ENCODE measurements around the gene LYL1. TPM values are rescaled to one million over a fixed set of nuclear protein-coding genes. Genes with fewer than 3 reads are reported as not detected.

The LYL1 gene
- total RNA-seq, 2 donors from 2014 or later, result 3.6 to 4.5 TPM

- H3K36me3 ChIP-seq, result no peaks in the 10 kb centered on the region
- H3K9me3 ChIP-seq, result no peaks in the 10 kb centered on the region
- H3K27me3 ChIP-seq, result no peaks in the 10 kb centered on the region
- peak overlapping the region in 1 of 2 donors; percentile 53 for H3K9ac ChIP-seq (ENCODE audit: low read depth in 2 of 2, low read length in 2 of 2)
- H3K4me3 ChIP-seq, result no peak overlapping the region
- peaks cover 22% of the 10 kb centered on the region for H3K4me1 ChIP-seq
- intact Hi-C loops (cut with DNase I), result no loop called here
- TF ChIP-seq CTCF (IDR thresholded peaks at IDR 0.05), result no peak
- no peak overlapping the region for H3K27ac ChIP-seq
- peak; percentile 84 for DNase-seq
Measured at GRCh38 chr19:13051557-13052165, 51.0 kb downstream of the LYL1 start.

- intact Hi-C loops (cut with DNase I), result no loop called here
- no peak for TF ChIP-seq CTCF (IDR thresholded peaks at IDR 0.05)
- no peak overlapping the region for H3K9ac ChIP-seq (ENCODE audit: low read depth in 2 of 2, low read length in 2 of 2)
- no peaks in the 10 kb centered on the region for H3K36me3 ChIP-seq
- peaks cover 16% of the 10 kb centered on the region for H3K4me1 ChIP-seq
- no peaks in the 10 kb centered on the region for H3K9me3 ChIP-seq
- H3K27me3 ChIP-seq, result no peaks in the 10 kb centered on the region
- no peak overlapping the region for H3K4me3 ChIP-seq
- H3K27ac ChIP-seq, result no peak overlapping the region
- no peak for DNase-seq
Measured at GRCh38 chr19:13050274-13050673, 52.4 kb downstream of the LYL1 start.

Other genes starting within 250 kb of the LYL1 start
- 10 to 100 TPM; 29.0 to 33.5 TPM for gene DNASE2, start 221.4 kb downstream of the LYL1 start, total RNA-seq
- gene KLF1, start 215.7 kb downstream of the LYL1 start, total RNA-seq, result under 1 TPM in 1 of 2 donors, not detected in 1; 0.25 TPM
- gene GCDH, start 211.7 kb downstream of the LYL1 start, total RNA-seq, result 10 to 100 TPM; 21.1 to 39.2 TPM
- gene SYCE2, start 183.6 kb downstream of the LYL1 start, total RNA-seq, result under 1 TPM in 1 of 2 donors, not detected in 1; 0.32 TPM
- 100 to 1,000 TPM in 1 of 2 donors, 10 to 100 TPM in 1; 46.9 to 111 TPM for gene FARSA, start 169.1 kb downstream of the LYL1 start, total RNA-seq
- gene CALR, start 164.2 kb downstream of the LYL1 start, total RNA-seq, result 1,000 to 10,000 TPM in 1 of 2 donors, 100 to 1,000 TPM in 1; 682 to 1,848 TPM
- gene RAD23A, start 157.0 kb downstream of the LYL1 start, total RNA-seq, result 100 to 1,000 TPM in 1 of 2 donors, 10 to 100 TPM in 1; 78.5 to 121 TPM
- 10 to 100 TPM; 16.1 to 41.9 TPM for gene GADD45GIP1, start 145.6 kb downstream of the LYL1 start, total RNA-seq
- gene DAND5, start 133.3 kb downstream of the LYL1 start, total RNA-seq, result under 1 TPM; 0.19 to 0.27 TPM
- 10 to 100 TPM; 70.9 to 73.8 TPM for gene NFIX, start 107.4 kb downstream of the LYL1 start, total RNA-seq
- 10 to 100 TPM; 17.5 to 40.1 TPM for gene TRMT1, start 13.9 kb upstream of the LYL1 start, total RNA-seq
- gene NACC1, start 15.4 kb upstream of the LYL1 start, total RNA-seq, result 100 to 1,000 TPM in 1 of 2 donors, 10 to 100 TPM in 1; 56.7 to 119 TPM
- gene STX10, start 47.5 kb upstream of the LYL1 start, total RNA-seq, result 10 to 100 TPM; 51.0 to 78.2 TPM
- 100 to 1,000 TPM in 1 of 2 donors, 10 to 100 TPM in 1; 83.4 to 116 TPM for gene IER2, start 47.6 kb upstream of the LYL1 start, total RNA-seq